ENCODE data around the gene MARCHF5. TPM values are rescaled to one million over a fixed set of nuclear protein-coding genes. Genes with fewer than 3 reads are reported as not detected.

Gene MARCHF5
- total and polyA plus RNA-seq, 2 of the 8 experiments (the other 6 are each of a cell fraction or from before 2014, with no cell fraction given): 8.7 to 26.8 TPM

- Histone ChIP-seq H2BK12ac (ENCODE audit: low read depth, low read length) (no peak overlapping the region), H3K23me2 (ENCODE audit: low read depth, low read length) (no peaks in the 10 kb centered on the region), H3K4me2 (ENCODE audit: insufficient read depth in 1 of 2, low read depth in 2 of 2, low read length in 2 of 2) (no peak overlapping the region), H3K4me3 (ENCODE audit: extremely low read depth in 1 of 4, insufficient read depth in 2 of 4, low read depth in 3 of 4, low read length in 4 of 4) (no peak overlapping the region), H3K9me3 (ENCODE audit: insufficient read depth in 2 of 2, low read depth in 1 of 2, low read length in 1 of 2) (no peaks in the 10 kb centered on the region), H3K79me1 (ENCODE audit: low read depth, low read length) (peaks cover 3% of the 10 kb centered on the region; the same call in 1 of the 2 replicates), H3K56ac (replicated peaks; ENCODE audit: insufficient read length, low read depth, low read length) (no peak overlapping the region), H2BK20ac (ENCODE audit: low read length) (no peak overlapping the region), H3K27ac (ENCODE audit: low read depth, low read length) (no peak overlapping the region), H3K9ac (replicated peaks in 1 of 4; ENCODE audit: extremely low read depth in 1 of 4, low read depth in 3 of 4, low read length in 3 of 4) (no peak overlapping the region), H3K36me3 (ENCODE audit: control insufficient read depth in 2 of 4, insufficient read depth in 4 of 4, low read length in 3 of 4) (no peaks in the 10 kb centered on the region), H4K8ac (ENCODE audit: extremely low read depth, insufficient read depth, low read length) (no peak overlapping the region), H2AFZ (ENCODE audit: low read length) (no peak overlapping the region), H3K18ac (ENCODE audit: extremely low read depth, low read length) (no peak overlapping the region), H3K23ac (ENCODE audit: insufficient read length) (no peak overlapping the region), H3K27me3 (replicated peaks in 1 of 4; ENCODE audit: control insufficient read depth in 3 of 4, extremely low read depth in 1 of 4, insufficient read depth in 3 of 4, low read length in 3 of 4) (no peaks in the 10 kb centered on the region), H2AK5ac (ENCODE audit: low read depth, low read length) (no peak overlapping the region), H2BK15ac (ENCODE audit: low read length) (no peak overlapping the region), H2BK5ac (ENCODE audit: low read depth, low read length) (no peak overlapping the region), H4K20me1 (replicated peaks in 1 of 2; ENCODE audit: control insufficient read depth in 1 of 2, insufficient read depth in 2 of 2, low read length in 2 of 2) (peaks cover 0 to 3% of the 10 kb centered on the region in 2 experiments), H3K4me1 (replicated peaks in 1 of 4; ENCODE audit: control insufficient read depth in 3 of 4, insufficient read depth in 4 of 4, low read length in 3 of 4) (peaks cover 0 to 2% (median 0%) of the 10 kb centered on the region in 4 experiments; a peak in 2 of 7 replicates), H3K4ac (replicated peaks; ENCODE audit: insufficient read length, low read depth, low read length) (no peak overlapping the region), H4K91ac (replicated peaks; ENCODE audit: insufficient read length, low read length) (no peak overlapping the region), H3K79me2 (ENCODE audit: control insufficient read depth in 1 of 2, insufficient read depth in 2 of 2, low read length in 2 of 2) (peaks cover 0 to 57% of the 10 kb centered on the region in 2 experiments; a peak in 2 of 4 replicates), H2BK120ac (replicated peaks; ENCODE audit: low read depth, low read length) (no peak overlapping the region), H4K5ac (ENCODE audit: insufficient read length, low read depth, low read length) (no peak overlapping the region), H3K14ac (ENCODE audit: insufficient read length) (no peak overlapping the region)
- CTCF ChIA-PET (ENCODE audit: partially characterized antibody): interaction anchor here (3.3 kb wide), 1 partner anchor 36 kb away, joined by 8 read pairs; the partner anchor contains the start of genes CPEB3 and MARCHF5
- WGBS, 2 experiments (ENCODE audit: extremely low coverage in 1 of 2, insufficient coverage in 1 of 2, insufficient read length in 1 of 2, insufficient replicate concordance in 2 of 2, low coverage in 1 of 2, low lambda C conversion rate in 2 of 2, missing lambda C conversion rate in 1 of 2): 87% methylated on average over 3 of the region's 3 CpGs; no CpG with 5 or more reads in 1 of the 2 experiments
- POLR2A ChIA-PET (ENCODE audit: partially characterized antibody): interaction anchor here (0.7 kb wide), 1 partner anchor 34 kb away, joined by 3 read pairs; no protein-coding TSS in a partner anchor
- DNase-seq (ENCODE audit: low read depth in 1 of 2, low spot score in 2 of 2) (no peak), FAIRE-seq (peak; percentile 36)
- TF ChIP-seq SP2 (IDR thresholded peaks at IDR 0.05; ENCODE audit: low read length): no peak
- TF ChIP-seq SAP30 (IDR thresholded peaks at IDR 0.05; ENCODE audit: insufficient read depth, insufficient replicate concordance, low read length): no peak
- no peak for TF ChIP-seq EGR1 (IDR thresholded peaks at IDR 0.05; ENCODE audit: borderline replicate concordance, low read depth, low read length)
- no peak for TF ChIP-seq SIRT6 (IDR thresholded peaks at IDR 0.05; ENCODE audit: low read length)
- TF ChIP-seq JUND (IDR thresholded peaks at IDR 0.05; ENCODE audit: low read length): no peak
These were observed 36.8 kb downstream of the MARCHF5 start for GRCh38 chr10:92327445-92328433.

Measured in H1 (cell line).